ENCODE data around the gene TNS4.

Gene TNS4

DNA sequence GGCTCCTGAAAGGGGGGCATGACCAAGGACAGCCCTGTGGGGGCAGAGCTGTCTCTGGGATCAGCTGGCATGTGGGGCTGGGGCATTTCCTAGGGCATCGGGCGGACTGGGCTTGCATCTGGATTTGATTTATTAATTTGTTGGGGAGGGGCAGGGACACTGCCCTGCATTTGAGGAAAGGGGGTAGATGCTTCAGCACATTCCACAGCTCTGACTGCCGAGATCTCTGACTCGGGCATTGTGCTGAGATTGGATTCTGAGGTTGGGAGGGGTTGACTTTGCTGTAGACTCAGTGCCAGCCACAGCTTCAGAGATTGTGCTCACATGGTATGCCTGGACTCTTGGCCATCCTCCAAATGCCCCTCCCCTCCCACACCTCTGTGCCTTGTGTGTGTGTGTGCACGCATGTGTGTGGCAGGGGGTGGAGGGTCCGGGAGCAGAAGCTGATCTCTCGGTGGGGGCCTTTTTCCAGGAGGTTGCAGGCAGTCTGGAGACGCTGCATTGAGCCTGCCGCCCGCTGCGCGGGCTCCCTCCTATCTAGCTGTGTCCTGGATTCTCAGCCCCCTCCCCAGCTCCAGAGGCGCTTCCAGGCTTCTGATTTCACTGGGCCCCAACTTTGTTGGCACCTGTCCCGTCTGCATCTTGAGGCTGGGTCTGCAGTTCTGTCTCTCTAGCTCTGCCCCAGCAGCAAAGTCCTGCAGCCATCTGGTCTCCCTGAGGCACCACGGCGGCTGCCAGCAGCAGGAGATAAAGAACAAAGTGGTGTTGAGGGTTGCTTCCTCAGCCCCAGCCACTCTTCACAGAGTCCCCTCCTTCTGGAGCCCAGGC, 43.2 kb downstream of the TNS4 start:
- no peak for DNase-seq (ENCODE audit: low read depth in 3 of 3)

GRCh38 chr17:40457369-40457768, 44.1 kb downstream of the TNS4 start:
- no peak for DNase-seq (ENCODE audit: low read depth in 3 of 3)

DNA sequence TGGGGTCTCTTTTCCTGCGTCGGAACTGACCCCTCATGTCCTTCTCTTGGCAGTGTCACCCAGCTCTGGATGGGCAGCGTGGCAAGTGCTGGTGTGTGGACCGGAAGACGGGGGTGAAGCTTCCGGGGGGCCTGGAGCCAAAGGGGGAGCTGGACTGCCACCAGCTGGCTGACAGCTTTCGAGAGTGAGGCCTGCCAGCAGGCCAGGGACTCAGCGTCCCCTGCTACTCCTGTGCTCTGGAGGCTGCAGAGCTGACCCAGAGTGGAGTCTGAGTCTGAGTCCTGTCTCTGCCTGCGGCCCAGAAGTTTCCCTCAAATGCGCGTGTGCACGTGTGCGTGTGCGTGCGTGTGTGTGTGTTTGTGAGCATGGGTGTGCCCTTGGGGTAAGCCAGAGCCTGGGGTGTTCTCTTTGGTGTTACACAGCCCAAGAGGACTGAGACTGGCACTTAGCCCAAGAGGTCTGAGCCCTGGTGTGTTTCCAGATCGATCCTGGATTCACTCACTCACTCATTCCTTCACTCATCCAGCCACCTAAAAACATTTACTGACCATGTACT, 44.9 kb downstream of the TNS4 start:
- DNase-seq (ENCODE audit: low read depth in 3 of 3), result no peak

DNA sequence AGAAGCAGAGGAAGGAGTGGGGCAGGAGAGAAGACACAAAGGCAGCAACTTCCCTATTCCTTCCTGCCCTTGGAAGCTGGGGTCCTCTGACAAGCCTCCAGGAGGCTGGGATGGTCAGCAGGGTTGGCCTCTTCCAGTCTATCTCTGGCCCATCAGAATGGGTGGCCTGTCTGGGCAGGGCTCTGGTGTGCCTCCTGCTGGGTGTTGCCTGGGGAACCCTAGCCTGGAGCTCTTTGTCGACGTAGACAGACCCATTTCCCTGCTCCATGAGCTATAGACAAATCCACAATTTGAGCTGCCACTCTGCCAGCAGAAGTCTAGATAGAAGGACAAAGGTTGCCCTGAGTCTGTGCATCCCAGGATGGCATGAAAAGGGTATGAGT, 46.8 kb downstream of the TNS4 start:
- no peak for DNase-seq (ENCODE audit: low read depth in 3 of 3)

GRCh38 chr17:40453881-40454612, 47.4 kb downstream of the TNS4 start:
- no peak for DNase-seq (ENCODE audit: low read depth in 3 of 3)

GRCh38 chr17:40452921-40453378, 48.5 kb downstream of the TNS4 start:
- no peak for DNase-seq (ENCODE audit: low read depth in 3 of 3)

DNA sequence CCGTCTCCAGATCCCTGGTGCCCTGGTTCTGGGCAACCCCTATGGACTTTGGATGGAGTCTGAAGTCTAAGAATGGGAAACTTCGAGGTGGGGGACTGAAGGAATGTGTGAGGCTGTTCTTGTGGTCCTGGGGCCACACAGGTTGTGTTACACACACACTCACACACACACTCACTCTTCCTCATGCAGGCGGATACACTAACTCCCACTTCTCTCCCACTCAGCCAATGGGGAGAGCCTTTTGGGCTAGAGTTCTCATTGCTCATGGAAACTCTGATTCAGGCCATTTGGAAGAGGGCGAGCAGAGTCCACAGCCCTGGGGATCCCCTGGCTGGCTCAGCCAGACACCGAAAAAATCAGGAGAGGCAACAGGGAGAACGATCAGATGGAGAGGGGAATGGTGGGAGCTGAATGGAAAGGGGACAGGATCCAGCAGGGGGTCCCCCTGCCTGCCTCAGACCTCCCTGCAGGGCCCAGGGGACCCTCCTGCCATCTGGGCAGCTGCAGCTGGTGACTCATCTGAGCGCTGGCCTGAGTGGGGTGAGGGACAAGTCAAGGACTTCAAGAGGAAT, 49.1 kb downstream of the TNS4 start:
- DNase-seq (ENCODE audit: low read depth in 3 of 3), result peak in 1 of 3 experiments; percentile 15

GRCh38 chr17:40451420-40451819, 50.0 kb downstream of the TNS4 start:
- no peak for DNase-seq (ENCODE audit: low read depth in 3 of 3)

DNA sequence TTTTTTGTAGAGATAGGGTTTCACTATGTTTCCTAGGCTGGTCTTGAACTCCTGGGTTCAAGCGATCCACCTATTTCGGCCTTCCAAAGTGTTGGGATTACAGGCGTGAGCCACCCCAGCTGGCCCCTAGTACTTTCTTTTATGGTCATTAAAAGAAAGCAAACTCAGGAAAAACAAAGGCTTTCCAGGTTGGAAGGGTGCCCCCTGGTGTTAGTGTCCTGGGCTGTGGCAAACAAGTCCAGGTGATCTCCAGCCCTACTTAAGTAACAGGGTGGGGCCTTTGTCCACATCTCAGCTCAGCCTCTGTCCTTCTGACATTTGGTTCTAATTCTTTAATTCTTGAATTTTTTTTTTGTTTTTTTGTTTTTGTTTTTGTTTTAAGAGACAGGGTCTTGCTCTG, 51.2 kb downstream of the TNS4 start:
- peak in 1 of 3 experiments; percentile 37 for DNase-seq (ENCODE audit: low read depth in 3 of 3)

DNA sequence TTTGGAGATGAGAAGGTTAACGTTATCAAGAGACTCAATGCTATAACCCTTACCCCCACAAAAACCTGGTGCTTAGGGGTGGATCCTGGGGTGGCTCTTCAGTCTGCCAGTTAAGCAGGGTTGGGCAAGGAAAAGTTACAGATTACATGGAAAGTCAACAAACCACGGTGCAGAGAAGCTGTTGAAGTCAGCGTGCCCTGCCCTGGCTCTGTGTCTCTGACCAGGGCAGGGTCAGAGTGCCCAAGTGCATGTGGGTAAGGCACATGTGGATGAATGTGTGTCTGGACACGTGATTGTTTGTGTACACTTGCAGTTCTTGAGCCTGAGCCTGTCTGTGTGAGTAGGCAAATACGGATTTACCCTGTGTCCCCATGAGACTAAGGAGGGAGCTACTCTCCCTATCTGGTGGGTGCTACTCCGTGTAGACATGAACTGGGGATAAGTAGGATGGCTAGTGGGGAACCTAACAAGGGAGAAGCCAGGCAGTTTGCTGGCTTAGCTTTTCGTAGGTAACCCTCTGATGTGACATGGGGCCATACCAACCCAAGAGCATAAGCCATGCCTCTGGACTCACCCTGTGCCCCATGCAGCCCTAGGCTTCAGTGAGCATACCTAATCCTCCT, 52.7 kb downstream of the TNS4 start:
- DNase-seq (ENCODE audit: low read depth in 3 of 3), result no peak

DNA sequence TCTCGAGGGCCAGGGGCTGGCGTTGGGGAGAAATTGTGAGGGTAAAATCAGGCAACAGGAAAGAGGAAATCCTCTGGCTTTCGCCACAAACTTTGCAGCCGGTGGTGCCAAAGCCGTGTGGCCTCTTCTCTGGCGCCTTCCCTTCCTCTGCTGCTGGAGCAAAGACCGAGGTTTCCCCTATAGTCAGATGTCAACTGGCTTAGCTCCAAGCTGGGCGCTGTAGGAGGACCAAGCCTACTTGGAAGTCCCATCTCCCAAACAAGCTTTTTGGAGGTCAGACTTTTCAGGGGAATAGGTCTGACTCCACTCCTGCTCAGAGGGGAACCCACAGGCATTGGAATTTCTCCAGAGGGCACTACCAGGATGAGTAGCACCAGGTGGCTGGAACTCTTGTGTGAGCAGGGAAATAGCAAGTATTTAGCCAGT, 53.2 kb downstream of the TNS4 start:
- DNase-seq (ENCODE audit: low read depth in 3 of 3), result no peak

GRCh38 chr17:40447806-40448205, 53.6 kb downstream of the TNS4 start:
- DNase-seq (ENCODE audit: low read depth in 3 of 3), result no peak

DNA sequence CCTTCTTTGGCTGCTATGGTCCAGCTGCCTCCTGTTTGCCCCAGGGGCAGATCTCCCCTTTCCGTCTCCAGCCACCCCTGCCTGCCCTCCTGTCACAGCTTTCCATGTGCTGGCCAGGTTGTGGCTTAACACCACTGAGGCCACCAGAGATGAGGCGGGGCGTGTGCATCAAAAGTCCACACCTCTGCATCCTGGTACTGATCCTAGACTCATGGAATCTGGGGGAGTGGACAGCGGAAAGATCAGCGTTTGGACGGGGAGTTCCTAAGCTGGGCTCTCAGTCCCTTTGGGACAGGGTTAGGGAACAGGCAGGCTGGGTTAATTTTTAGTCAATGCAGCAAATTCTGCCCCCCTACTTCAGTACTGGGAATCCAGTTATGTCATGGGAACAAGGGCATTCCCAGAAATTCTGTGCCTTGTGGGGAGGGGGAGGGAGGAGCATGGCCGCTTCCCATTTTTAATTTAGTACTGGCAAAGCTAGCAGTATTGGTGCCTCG, 54.2 kb downstream of the TNS4 start:
- DNase-seq (ENCODE audit: low read depth in 3 of 3), result no peak

- no peak for DNase-seq (ENCODE audit: low read depth in 3 of 3)
Measured at GRCh38 chr17:40445751-40446468, 55.5 kb downstream of the TNS4 start.

- no peak for DNase-seq (ENCODE audit: low read depth in 3 of 3)
Measured at GRCh38 chr17:40443988-40444899, 57.2 kb downstream of the TNS4 start.

- DNase-seq (ENCODE audit: low read depth in 3 of 3), result peak; percentile 21 to 64 (median 44)
Measured at GRCh38 chr17:40443196-40443987, 58.0 kb downstream of the TNS4 start, which contains the start of gene IGFBP4. TSS of gene IGFBP4 (plus strand) at chr17:40443450. CDS start at chr17:40443736, 286 bp downstream.

- DNase-seq (ENCODE audit: low read depth in 3 of 3), result no peak
Measured at GRCh38 chr17:40442392-40443195, 58.8 kb downstream of the TNS4 start.

DNA sequence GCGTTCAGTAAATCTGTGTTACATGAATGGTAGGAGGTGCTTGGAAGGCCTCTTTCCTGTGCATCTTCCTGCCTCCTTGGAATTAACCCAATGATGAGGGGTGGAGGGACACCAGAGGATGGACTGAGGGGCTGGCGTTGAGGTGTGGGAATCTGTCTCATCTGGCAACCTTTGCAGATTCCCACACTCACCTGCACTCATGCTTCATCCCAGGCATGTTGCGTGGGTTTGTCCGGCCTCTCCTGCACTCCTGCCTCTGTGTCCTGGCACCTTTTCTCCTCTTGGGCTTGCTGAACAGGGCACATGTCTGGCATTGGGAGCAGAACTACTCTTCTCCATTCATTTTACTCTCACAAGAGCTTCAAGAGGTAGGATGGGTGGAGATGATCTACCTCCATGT, 61.3 kb downstream of the TNS4 start:
- DNase-seq (ENCODE audit: low read depth in 3 of 3), result no peak

Measured in stimulated activated CD4-positive, alpha-beta T cell treated with anti-CD3 and anti-CD28 coated beads, TNF-alpha, amount 100 ng/mL, for 24 hours (primary cell).